A673 (cell line): ENCODE results near the gene PNPLA5.

ENCODE experiments used
- CTCF ChIP-seq: fragments of 300-800, 200-600 bp; sonication (generic); conservative IDR thresholded peaks from 2 replicates; pipeline ENCODE4 v1.5.1; 2017; ENCODE audit warnings: low read depth, mild to moderate bottlenecking, antibody characterized with exemption, low read length, moderate library complexity, mixed read lengths
- EZH2 ChIP-seq: fragments of 200-600 bp; sonication (generic); IDR thresholded peaks from 2 replicates; pipeline ENCODE4 v1.6.1; 2017; ENCODE audit warnings: borderline replicate concordance, low read depth, mild to moderate bottlenecking, mixed read lengths, antibody characterized with exemption, low read length; ENCODE audit not compliant: poor library complexity, severe bottlenecking

GRCh38 chr22:43881091-43882061, 10.4 kb downstream of the PNPLA5 start:
- TF ChIP-seq CTCF (no peak), EZH2 (no peak)
